IPS DF 4.7 (cell line): ENCODE data around the gene PRKN.
"Not testable (repeated sequence)": the region's sequence is repeated elsewhere in the genome, so short reads cannot be mapped to it uniquely, and the experiment has no call there.

ENCODE experiments used
- DNase-seq: peaks from one replicate; pipeline ENCODE4 v3.0.0-alpha.2; 2013; ENCODE audit warnings: low spot score; ENCODE audit errors: extremely low read depth

Gene PRKN

DNA sequence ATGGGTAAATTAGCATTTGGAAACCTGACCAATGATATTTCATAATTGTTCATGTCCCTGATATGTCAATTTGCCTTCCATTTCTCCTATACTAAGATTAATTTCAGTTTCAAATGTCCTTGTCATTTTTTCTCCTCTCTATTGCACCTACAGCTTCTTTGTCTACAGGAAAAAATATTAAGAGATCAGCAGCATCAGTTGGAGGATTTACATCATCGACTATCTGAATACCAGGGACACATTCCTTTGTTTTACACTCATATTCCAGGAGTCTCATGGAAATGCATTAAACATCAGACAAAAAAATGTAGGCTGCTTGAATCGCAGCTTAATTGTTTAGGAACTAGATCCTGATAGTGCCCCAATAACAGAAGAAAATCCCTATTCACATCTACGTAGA lies 188.2 kb downstream of the PRKN start:
- DNase-seq, result no peak

- DNase-seq, result no peak
These were observed 188.9 kb downstream of the PRKN start for GRCh38 chr6:162538643-162539064.

DNA sequence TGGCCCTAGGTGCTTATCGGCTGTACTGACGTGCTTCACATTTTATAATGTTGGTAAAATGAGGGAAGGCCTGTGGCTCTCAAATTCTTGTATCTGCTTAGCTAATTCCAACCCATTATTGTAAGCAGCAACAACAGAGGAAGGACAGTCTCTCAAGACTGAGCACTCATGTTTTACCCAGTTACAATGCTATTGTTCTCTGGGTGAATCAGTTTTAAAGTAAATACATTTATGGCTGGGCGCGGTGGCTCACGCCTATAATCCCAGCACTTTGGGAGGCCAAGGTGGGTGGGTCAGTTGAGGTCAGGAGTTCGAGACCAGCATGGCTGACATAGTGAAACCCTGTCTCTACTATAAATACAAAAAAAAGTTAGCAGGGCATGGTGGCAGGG lies 194.6 kb downstream of the PRKN start:
- no peak for DNase-seq

- DNase-seq, result no peak
These were observed 195.1 kb downstream of the PRKN start for GRCh38 chr6:162532283-162533008.

DNA sequence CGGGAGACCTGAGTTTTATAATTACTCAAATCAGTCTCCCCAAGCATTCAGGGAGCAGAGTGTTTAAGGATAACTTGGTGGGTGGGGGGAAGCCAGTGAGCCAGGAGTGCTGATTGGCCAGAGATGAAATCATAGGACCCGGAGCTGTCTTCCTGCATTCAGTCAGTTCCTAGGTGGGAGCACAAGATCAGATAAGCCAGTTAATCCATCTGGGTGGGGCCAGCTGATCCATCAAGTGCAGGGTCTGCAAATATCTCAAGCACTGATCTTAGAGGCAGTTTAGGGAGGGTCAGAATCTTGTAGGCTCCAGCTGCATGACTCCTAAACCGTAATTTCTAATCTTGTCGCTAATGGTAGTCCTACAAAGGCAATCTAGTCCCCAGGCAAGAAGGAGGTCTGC lies 196.2 kb downstream of the PRKN start:
- not testable (repeated sequence) for DNase-seq

DNA sequence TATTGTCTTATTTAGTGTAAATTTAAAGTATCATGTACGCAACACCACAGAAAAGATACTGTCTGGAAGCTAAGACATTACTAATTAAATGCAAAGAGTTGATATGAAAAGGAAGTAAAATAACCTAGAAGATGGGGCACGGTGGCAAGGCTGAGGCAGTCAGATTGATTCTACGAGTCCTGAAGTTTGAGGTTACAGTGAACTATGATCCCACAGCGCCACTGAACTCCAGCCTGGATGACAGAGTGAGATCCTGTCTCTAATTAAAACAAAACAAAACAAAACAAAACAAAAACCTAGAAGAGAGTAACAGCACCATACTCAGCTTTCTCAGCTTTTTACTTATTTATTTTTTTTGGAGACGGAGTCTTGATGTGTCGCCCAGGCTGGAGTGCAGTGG lies 199.0 kb downstream of the PRKN start:
- DNase-seq, result no peak

- DNase-seq, result no peak
These were observed 200.6 kb downstream of the PRKN start for GRCh38 chr6:162526960-162527359.

GRCh38 chr6:162525181-162525580 lies 202.4 kb downstream of the PRKN start:
- DNase-seq, result no peak

DNA sequence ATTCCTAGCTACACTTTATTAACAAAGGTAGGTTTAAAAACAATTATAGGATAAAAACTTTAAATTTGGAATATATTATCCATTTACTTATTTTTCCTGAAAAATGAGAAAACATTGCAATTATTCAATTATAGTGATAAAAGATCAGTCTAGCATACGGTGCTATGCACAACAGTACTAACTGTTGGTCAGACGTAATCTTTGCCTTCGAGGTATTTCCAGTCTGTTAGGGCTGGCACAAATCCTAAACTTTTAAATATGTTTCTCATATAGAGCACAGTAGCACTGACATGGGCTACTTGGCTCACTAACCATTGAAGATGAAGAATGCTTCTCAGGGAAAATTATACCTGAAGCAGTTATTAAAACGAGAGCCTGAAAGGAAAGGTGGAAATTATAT lies 214.8 kb downstream of the PRKN start:
- DNase-seq, result no peak

- no peak for DNase-seq
These were observed 230.2 kb downstream of the PRKN start for GRCh38 chr6:162497389-162497788.

DNA sequence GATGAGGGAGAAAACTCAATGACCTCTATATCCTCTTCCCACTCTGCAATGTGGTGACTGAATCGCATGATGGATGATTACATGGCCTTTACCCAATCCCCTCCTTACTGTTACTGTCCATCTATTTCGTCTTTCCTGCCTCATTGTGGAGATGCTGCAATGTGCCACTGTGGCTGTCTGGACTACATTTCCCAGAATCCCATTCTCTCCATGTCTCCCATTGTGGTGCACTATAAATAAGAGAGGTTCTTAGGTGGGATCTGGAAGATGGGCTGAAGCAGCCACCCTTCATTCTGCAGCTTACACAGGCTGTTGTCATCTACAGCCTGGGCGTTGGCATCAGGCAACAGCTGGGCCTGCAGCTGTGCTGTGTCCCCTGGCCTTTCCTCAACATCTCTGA lies 233.6 kb downstream of the PRKN start:
- DNase-seq, result no peak

DNA sequence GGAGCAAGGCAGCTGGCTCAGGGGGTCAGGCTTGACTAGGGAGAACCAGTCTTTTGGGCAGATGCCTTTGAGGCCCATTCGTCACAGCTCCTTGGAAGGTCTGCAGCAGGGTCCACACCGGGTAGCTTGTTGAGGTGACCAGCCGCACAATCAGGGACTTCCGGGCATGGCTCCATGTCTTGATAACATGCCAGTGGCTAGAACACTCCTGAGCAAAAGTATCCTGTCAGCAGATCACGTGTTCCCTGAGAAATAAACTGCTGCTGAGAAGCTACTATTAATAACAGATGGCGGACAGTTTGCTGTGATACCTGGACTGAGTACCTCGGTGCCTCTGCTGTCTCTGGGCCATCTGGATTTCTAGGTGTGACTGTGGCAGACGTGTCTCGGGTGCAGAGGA lies 235.9 kb downstream of the PRKN start:
- DNase-seq, result no peak

GRCh38 chr6:162489101-162489976 lies 238.2 kb downstream of the PRKN start:
- no peak for DNase-seq

DNA sequence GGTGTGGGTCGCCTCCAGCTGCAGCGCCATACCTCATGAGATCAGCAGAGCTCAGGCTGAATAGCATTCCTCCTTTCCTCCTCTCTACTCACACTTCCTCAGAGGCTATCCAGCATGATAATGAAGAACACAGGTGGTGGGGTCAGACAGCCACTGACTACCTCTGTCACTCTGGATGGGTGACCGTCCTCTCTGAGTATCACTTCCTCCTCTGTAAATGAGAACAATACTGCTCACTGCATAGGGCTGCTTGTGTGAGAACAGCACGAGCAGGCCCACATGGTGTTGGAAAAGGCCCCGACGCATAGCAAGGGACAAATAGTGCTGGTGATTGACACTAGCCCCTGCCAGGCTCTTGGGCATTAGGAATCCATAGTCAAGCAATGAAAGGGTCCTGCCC lies 239.1 kb downstream of the PRKN start:
- no peak for DNase-seq

DNA sequence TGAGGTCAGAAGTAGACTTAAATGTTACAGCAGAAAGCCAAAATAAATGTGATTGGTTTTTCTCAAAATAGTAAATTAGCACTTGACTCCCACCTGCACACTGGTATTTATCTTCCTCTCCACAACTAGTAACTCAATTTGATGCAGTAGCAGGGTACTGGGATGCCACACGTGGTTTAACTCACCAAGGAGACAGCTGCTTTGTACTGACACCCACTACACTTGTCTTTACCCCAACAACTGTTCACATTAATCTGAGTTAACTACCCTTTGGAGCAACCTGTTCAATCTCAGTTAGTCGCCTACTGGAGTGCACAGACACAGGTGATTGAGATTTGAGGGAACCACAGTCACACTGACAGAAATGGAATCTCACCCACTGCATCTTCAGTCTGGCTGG lies 242.1 kb downstream of the PRKN start:
- DNase-seq, result no peak

DNA sequence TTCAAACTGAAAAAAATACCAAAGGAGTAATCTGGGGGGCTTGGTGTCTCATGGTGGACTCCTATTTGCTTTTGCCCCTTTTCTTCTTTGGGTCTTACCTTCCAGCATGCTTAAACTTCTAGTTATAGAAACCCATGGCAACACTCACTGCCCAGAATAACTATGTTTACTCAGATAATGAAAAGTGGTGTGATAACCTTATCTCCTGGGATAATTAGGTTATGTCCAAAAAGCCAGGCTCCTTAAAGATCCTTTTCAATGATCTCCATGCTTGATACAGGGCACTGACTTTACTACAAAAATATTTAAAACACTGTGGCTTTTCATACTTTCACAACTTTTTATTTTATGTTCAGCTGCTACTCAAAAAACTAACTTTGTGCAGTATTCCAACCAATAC lies 245.6 kb downstream of the PRKN start:
- no peak for DNase-seq

- no peak for DNase-seq
These were observed 246.2 kb downstream of the PRKN start for GRCh38 chr6:162481320-162481719.

GRCh38 chr6:162478192-162478671 lies 249.3 kb downstream of the PRKN start:
- DNase-seq, result no peak

DNA sequence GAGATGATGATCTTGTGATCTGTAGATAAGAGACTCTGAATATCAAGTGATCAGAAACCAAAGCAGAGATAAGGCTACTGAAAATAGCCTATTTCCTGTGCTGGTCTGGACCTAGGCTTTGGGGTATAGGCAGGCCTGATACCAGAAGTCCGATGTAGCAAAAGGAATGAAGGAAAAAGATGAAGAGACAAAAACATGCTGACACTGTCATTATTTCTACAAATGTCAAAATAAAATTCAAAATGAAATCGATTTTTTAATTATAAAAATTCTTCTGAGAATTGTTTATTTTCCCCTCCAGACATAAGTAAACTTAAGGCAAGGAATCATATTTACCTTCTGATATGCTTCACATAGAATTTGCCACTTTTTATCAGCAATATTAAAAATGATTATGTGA lies 252.8 kb downstream of the PRKN start:
- DNase-seq, result no peak

GRCh38 chr6:162471842-162472241 lies 255.7 kb downstream of the PRKN start:
- no peak for DNase-seq

DNA sequence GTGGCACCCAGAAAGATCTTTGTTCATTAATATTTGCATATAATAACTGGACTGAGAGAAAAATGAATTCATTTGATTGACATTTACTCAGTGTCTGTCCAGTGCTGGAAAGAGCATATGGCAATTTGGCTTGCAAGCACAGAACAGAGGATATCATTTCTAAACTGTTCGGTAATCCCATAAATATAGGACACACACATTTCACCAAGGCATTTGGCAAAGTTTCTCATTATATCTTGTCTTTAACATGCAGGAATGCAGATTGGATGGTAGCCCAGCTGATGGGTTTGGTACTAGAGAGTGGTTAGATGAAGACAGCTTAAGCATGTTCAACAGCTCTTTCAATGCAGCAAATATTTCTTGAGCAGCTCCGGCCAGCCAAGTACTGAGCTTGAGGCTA lies 259.2 kb downstream of the PRKN start:
- no peak for DNase-seq

DNA sequence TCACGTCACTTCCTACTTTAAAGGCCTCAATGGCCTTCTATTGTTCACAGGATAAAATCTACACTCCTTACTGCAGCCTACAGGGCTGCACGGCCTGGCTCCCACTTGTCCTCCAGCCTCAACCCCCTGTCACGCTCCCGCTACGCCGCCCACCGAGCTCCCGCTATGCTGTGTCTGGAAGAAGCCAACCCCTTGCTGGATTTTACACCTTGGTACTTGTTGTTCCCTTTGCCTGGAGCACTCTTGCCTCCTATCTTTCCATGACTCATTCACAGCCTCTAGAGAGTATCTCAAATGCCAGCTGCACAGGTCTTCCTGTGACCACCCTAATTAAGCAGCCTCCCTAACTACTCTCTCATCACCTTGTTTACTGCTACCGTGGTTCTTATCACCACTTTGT lies 259.9 kb downstream of the PRKN start:
- no peak for DNase-seq

DNA sequence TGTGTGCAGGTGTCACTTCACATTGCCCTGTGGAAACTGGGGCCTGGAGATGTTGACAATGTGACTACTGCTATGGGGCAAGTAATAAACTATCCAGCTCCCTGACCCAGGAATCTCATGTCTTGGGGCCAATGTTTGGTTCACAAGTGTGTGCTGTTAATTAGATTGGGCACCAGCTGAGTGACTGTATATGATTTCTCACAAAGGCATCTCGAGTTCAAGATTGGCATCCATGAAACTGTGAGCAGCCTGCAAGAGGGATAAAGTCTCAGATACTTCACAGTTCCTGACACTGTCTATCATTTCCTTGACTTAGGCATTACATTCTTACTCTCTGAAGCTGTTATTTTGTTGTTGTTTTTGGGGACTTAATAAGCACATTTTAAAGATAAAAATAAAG lies 264.0 kb downstream of the PRKN start:
- DNase-seq, result no peak
